GM23248 (cell line): Measurements from ENCODE around the gene MAB21L3. TPM values are rescaled to one million over a fixed set of nuclear protein-coding genes. Genes with fewer than 3 reads are reported as not detected.

ENCODE experiments used
- DNase-seq: peaks from one replicate; pipeline ENCODE4 v3.0.0-alpha.2; 2015
- H2AFZ ChIP-seq: fragments of 200-600 bp; sonication (generic); 2 replicates; pipeline ENCODE4 v1.6.1; 2016; ENCODE audit warnings: antibody characterized with exemption
- H3F3A ChIP-seq: fragments of 200-600 bp; sonication (generic); 2 replicates; pipeline ENCODE4 v1.6.1; 2016; ENCODE audit warnings: mild to moderate bottlenecking, antibody characterized with exemption, mixed run types; ENCODE audit not compliant: insufficient read depth
- H3K27ac ChIP-seq: fragments of 200-600 bp; sonication (generic); 2 replicates; pipeline ENCODE4 v1.5.1; 2016; ENCODE audit warnings: mild to moderate bottlenecking
- H3K27me3 ChIP-seq: fragments of 200-600 bp; sonication (generic); replicated peaks from 2 replicates; pipeline ENCODE4 v1.6.1; 2016; ENCODE audit warnings: mild to moderate bottlenecking; ENCODE audit not compliant: insufficient read depth
- H3K36me3 ChIP-seq: fragments of 200-600 bp; sonication (generic); 2 replicates; pipeline ENCODE4 v1.6.1; 2016; ENCODE audit warnings: low read depth, mild to moderate bottlenecking
- H3K4me1 ChIP-seq: fragments of 200-600 bp; sonication (generic); 2 replicates; pipeline ENCODE4 v1.6.1; 2016; ENCODE audit warnings: mild to moderate bottlenecking; ENCODE audit not compliant: insufficient read depth
- H3K4me2 ChIP-seq: fragments of 200-600 bp; sonication (generic); one replicate; pipeline ENCODE4 v1.6.1; 2016; ENCODE audit warnings: mild to moderate bottlenecking; ENCODE audit not compliant: unreplicated experiment
- H3K4me3 ChIP-seq: fragments of 200-600 bp; sonication (generic); 2 replicates; pipeline ENCODE4 v1.5.1; 2016; ENCODE audit warnings: mild to moderate bottlenecking
- H3K79me2 ChIP-seq: fragments of 200-600 bp; sonication (generic); 2 replicates; pipeline ENCODE4 v1.6.1; 2016; ENCODE audit warnings: mild to moderate bottlenecking; ENCODE audit not compliant: insufficient read depth
- H3K9ac ChIP-seq: fragments of 200-600 bp; sonication (generic); 2 replicates; pipeline ENCODE4 v1.6.1; 2016; ENCODE audit warnings: mild to moderate bottlenecking
- H3K9me2 ChIP-seq: fragments of 200-600 bp; sonication (generic); 2 replicates; pipeline ENCODE4 v1.6.1; 2016; ENCODE audit warnings: mixed run types, mild to moderate bottlenecking, moderate library complexity; ENCODE audit not compliant: insufficient read depth
- H3K9me3 ChIP-seq: fragments of 200-600 bp; sonication (generic); one replicate; pipeline ENCODE4 v1.6.1; 2017; ENCODE audit warnings: low read depth
- H4K20me1 ChIP-seq: fragments of 200-600 bp; sonication (generic); 2 replicates; pipeline ENCODE4 v1.6.0; 2016; ENCODE audit not compliant: insufficient read depth
- EZH2 ChIP-seq: fragments of 200-600 bp; sonication (generic); IDR thresholded peaks from 2 replicates; pipeline ENCODE4 v1.6.1; 2018; ENCODE audit warnings: antibody characterized with exemption, mild to moderate bottlenecking; ENCODE audit not compliant: insufficient read depth, poor library complexity, severe bottlenecking
- EZH2phosphoT487 ChIP-seq: fragments of 200-600 bp; sonication (generic); IDR thresholded peaks from 2 replicates; pipeline ENCODE4 v1.6.1; 2018; ENCODE audit warnings: antibody characterized with exemption, moderate library complexity, mild to moderate bottlenecking, low read depth; ENCODE audit not compliant: insufficient read depth
- WGBS, 2 experiments: methylation state at CpG; one replicate each; pipeline ENCODE4 v1.1.6; 2015 to 2017; ENCODE audit warnings: low lambda C conversion rate in 2 of 2, low coverage in 1 of 2; ENCODE audit errors: missing lambda C conversion rate in 2 of 2; 5-methylcytosine and 5-hydroxymethylcytosine counted together
- in situ Hi-C: fragments of 300-500 bp; cut with MboI; formaldehyde crosslinking; loops from 2 replicates; pipeline ENCODE4 v1.15.0; 2020
- polyA plus RNA-seq: library from polyadenylated mRNA; unstranded; fragments of >200 nt; fragmentation: Nextera tagmentation; extraction: Ambion mirVana; gene quantifications from 2 replicates; pipeline ENCODE4 v1.2.1, GENCODE V29; 2016
- total RNA-seq: library from RNA; depleted of rRNA; stranded (reverse); fragments of >200 nt; shearing (Covaris generic); gene quantifications from 2 replicates; pipeline ENCODE4 v1.2.3, GENCODE V29; 2014

Gene MAB21L3
- total and polyA plus RNA-seq, 2 experiments from 2014 or later, result 0.08 to 2.7 TPM

DNA sequence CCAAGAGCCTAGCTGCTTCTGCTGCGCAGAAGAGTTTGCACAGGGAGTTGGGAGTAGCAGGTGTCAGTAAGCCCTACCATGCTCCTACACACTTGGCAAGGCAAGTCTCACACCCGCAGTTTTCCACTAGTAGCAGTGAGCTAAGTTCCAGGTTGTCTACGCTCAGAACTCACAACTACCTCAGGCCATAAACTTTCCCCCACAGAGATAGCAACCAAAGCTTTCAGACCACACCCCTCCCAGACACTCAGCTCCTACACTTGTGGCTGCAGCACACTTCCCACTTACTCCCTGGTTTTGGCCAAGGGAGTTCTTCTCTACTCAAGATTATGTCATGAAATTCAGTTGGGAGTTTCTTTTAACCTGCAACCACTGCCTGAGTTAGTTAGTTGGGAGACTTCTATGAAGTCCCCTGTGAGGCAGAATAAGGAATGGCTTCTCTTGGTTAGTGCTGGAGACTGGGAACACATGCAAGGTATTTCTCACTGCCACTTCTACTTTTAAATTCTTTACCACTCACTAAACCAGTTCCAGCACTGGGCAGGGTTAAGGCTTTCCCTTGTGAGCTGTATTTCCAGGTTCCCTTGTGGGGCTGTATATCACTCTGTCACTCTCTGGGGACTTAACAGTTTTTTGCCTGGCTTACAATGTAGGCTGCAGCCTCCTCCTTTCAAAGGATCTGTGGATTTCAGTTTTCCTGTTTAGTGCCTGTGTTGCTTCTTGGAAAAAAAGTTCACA is 18.3 kb upstream of the MAB21L3 start:
- in situ Hi-C loops, result no loop called here
- Histone ChIP-seq H3K4me1 (no peaks in the 10 kb centered on the region), H3K27me3 (no peaks in the 10 kb centered on the region), H3K36me3 (peaks cover 44% of the 10 kb centered on the region), H3K9me3 (no peaks in the 10 kb centered on the region), H4K20me1 (no peaks in the 10 kb centered on the region), H2AFZ (no peak overlapping the region), H3K9me2 (peaks cover 4% of the 10 kb centered on the region; the same call in 1 of the 2 replicates), H3K4me3 (no peak overlapping the region), H3K79me2 (no peaks in the 10 kb centered on the region), H3F3A (no peaks in the 10 kb centered on the region), H3K27ac (no peak overlapping the region), H3K9ac (no peak overlapping the region), H3K4me2 (no peak overlapping the region)
- WGBS, 2 experiments, result 63 to 67% methylated on average over 3 of the region's 3 CpGs
- TF ChIP-seq EZH2phosphoT487 (no peak), EZH2 (no peak)
- no peak for DNase-seq

DNA sequence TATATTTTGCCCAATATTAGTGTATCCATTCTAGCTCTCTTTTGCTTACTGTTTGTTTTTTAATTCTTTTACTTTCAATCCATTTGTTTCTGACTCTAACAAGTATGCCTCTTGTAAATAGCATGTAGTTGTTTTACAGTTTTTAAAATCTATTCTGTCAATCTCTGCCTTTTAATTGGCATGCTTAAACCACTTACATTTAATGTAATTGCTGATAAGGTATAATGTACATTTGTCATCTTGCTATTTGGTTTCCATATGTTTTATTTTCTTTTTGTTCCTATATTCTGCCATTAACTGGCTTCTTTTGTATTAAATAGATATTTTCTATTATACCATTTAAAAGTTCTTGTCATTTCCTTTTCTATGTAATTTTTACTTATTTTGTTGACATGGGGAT is 16.2 kb upstream of the MAB21L3 start:
- H3K4me1 ChIP-seq, result no peaks in the 10 kb centered on the region
- no peaks in the 10 kb centered on the region for H4K20me1 ChIP-seq
- H3K4me2 ChIP-seq, result no peak overlapping the region
- H3K27ac ChIP-seq, result no peak overlapping the region
- H3K27me3 ChIP-seq, result no peaks in the 10 kb centered on the region
- no peaks in the 10 kb centered on the region for H3K9me3 ChIP-seq
- no peaks in the 10 kb centered on the region for H3F3A ChIP-seq
- no peak for DNase-seq
- in situ Hi-C loops, result no loop called here
- no peak overlapping the region for H2AFZ ChIP-seq
- no peak overlapping the region for H3K9ac ChIP-seq
- peaks cover 4% of the 10 kb centered on the region; the same call in 1 of the 2 replicates for H3K9me2 ChIP-seq
- TF ChIP-seq EZH2 (no peak), EZH2phosphoT487 (no peak)
- no peaks in the 10 kb centered on the region for H3K79me2 ChIP-seq
- H3K4me3 ChIP-seq, result no peak overlapping the region
- H3K36me3 ChIP-seq, result peaks cover 30% of the 10 kb centered on the region

GRCh38 chr1:116096013-116096618 is 15.1 kb upstream of the MAB21L3 start:
- WGBS, 2 experiments, result 42 to 68% methylated on average over 1 of the region's 1 CpG
- Histone ChIP-seq H3K4me2 (no peak overlapping the region), H3K27ac (no peak overlapping the region), H3K4me3 (no peak overlapping the region), H3K4me1 (no peaks in the 10 kb centered on the region), H3K9me3 (no peaks in the 10 kb centered on the region), H3K27me3 (no peaks in the 10 kb centered on the region), H4K20me1 (no peaks in the 10 kb centered on the region), H3F3A (no peaks in the 10 kb centered on the region), H3K36me3 (peaks cover 21% of the 10 kb centered on the region; the same call in 1 of the 2 replicates), H2AFZ (no peak overlapping the region), H3K79me2 (no peaks in the 10 kb centered on the region), H3K9me2 (peaks cover 4% of the 10 kb centered on the region; the same call in 1 of the 2 replicates), H3K9ac (no peak overlapping the region)
- no peak for DNase-seq
- TF ChIP-seq EZH2phosphoT487, result no peak
- no peak for TF ChIP-seq EZH2
- in situ Hi-C loops, result no loop called here

DNA sequence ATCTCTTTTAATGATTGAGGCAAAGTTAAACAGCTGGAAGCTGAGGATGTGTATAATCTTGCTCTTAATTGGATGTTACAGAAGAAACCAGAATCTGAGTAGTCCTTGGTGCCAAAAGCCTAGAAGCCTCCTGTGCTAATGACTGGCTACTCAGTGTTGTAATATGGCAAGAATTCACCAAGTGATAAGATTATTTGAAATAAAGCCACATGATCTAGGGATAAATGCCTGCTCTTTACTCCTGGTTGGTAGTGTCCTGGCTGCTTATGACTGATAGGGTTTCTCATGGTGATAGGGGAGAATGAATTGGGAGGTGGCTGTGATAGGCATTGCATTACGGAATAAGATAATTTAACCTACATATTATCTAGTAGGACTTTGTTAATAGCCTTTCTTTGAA is 13.6 kb upstream of the MAB21L3 start:
- in situ Hi-C loops, result no loop called here
- Histone ChIP-seq H4K20me1 (no peaks in the 10 kb centered on the region), H3K27me3 (no peaks in the 10 kb centered on the region), H3K9me2 (peaks cover 4% of the 10 kb centered on the region; the same call in 1 of the 2 replicates), H3K27ac (no peak overlapping the region), H3K4me3 (no peak overlapping the region), H2AFZ (no peak overlapping the region), H3K9me3 (no peaks in the 10 kb centered on the region), H3K36me3 (peaks cover 21% of the 10 kb centered on the region; the same call in 1 of the 2 replicates), H3K79me2 (no peaks in the 10 kb centered on the region), H3K9ac (no peak overlapping the region), H3F3A (no peaks in the 10 kb centered on the region), H3K4me1 (no peaks in the 10 kb centered on the region), H3K4me2 (no peak overlapping the region)
- WGBS, 2 experiments, result 84 to 94% methylated on average over 1 of the region's 1 CpG
- DNase-seq, result no peak
- TF ChIP-seq EZH2, result no peak
- TF ChIP-seq EZH2phosphoT487, result no peak
